VCaP (cell line): ENCODE measurements around the gene PKIG.
A peak's percentile ranks its signal among the peaks of the same experiment; 100 is the strongest.
"Not testable (repeated sequence)": the region's sequence is repeated elsewhere in the genome, so short reads cannot be mapped to it uniquely, and the experiment has no call there.

Experiments
- H3K27ac ChIP-seq: fragments of 450-650 bp; 2 replicates; pipeline ENCODE4 v1.5.1; 2017
- CTCF ChIP-seq: fragments of 450-650 bp; conservative IDR thresholded peaks from 2 replicates; pipeline ENCODE4 v1.5.1; 2017; ENCODE audit warnings: mild to moderate bottlenecking, moderate library complexity

PKIG gene

GRCh38 chr20:44651684-44652423 is 69.5 kb downstream of the PKIG start, which contains the start of gene ADA:
Gene ADA (minus strand): TSS chr20:44651699. CDS start chr20:44651607, 92 bp downstream.
- no peak for TF ChIP-seq CTCF
- H3K27ac ChIP-seq, result peak within 1 kb of the TSS; percentile 65; the same call in 1 of the 2 replicates

GRCh38 chr20:44653546-44653945 is 71.2 kb downstream of the PKIG start:
- no peak overlapping the region for H3K27ac ChIP-seq
- no peak for TF ChIP-seq CTCF

GRCh38 chr20:44654210-44654609 is 71.8 kb downstream of the PKIG start:
- H3K27ac ChIP-seq, result not testable (repeated sequence)

GRCh38 chr20:44656448-44656847 is 74.1 kb downstream of the PKIG start:
- TF ChIP-seq CTCF, result no peak
- no peak overlapping the region for H3K27ac ChIP-seq

- H3K27ac ChIP-seq, result no peak overlapping the region
- TF ChIP-seq CTCF, result no peak
Measured at GRCh38 chr20:44657875-44658274, 75.5 kb downstream of the PKIG start.

GRCh38 chr20:44658810-44659209 is 76.4 kb downstream of the PKIG start:
- H3K27ac ChIP-seq, result no peak overlapping the region
- TF ChIP-seq CTCF, result no peak

GRCh38 chr20:44659931-44660330 is 77.6 kb downstream of the PKIG start:
- H3K27ac ChIP-seq, result no peak overlapping the region
- no peak for TF ChIP-seq CTCF

- no peak overlapping the region for H3K27ac ChIP-seq
- no peak for TF ChIP-seq CTCF
Measured at GRCh38 chr20:44660581-44660980, 78.2 kb downstream of the PKIG start.
